GM21723 (cell line): ENCODE data around the gene ADORA1.

Source experiments
- ATAC-seq: cut with Tn5 transposase; IDR thresholded peaks from one replicate; pipeline ENCODE4 v1.9.1; 2021; ENCODE audit warnings: mild to moderate bottlenecking, moderate library complexity; ENCODE audit not compliant: unreplicated experiment

The ADORA1 gene

DNA sequence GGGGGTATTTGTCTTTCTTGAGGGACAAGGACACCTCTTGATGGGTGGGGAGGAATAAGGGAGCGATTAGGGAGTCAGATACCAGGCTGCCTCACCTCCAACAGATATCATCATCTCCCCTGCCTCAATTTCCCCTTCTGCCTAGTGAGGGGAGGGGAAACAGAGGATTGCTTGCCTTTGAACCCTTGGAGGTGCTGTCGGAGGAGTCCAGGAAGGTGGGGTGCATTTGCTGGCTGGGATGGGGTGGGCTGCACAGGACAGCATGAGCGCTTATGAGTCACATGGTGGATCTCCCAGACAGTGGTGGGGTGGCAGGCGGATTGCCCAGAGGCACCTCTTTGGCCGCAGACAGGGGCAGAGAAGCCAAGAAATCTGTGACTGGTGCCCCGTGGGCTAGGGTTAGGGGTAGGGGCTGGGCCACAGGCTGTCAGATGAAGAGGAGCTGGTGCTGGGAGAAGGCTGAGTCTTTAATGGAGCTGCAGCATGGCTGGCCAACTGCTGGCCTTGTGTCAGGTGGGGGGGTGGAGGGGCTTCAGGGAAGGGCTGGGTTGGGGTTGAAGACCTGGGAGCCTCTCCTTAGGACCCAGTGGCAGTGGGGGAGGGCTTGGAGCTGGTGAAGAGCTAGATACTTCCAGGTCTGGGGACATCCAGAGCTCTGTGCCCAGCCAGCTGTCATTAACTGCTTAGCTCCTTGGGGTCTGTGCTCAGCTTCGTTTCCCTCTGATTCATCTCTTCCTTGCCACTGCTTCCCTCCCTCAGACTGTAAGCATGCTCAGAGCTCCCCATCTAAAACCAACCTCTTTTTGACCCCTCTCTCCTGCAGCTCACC, 7.0 kb upstream of the ADORA1 start:
- ATAC-seq, result no peak

DNA sequence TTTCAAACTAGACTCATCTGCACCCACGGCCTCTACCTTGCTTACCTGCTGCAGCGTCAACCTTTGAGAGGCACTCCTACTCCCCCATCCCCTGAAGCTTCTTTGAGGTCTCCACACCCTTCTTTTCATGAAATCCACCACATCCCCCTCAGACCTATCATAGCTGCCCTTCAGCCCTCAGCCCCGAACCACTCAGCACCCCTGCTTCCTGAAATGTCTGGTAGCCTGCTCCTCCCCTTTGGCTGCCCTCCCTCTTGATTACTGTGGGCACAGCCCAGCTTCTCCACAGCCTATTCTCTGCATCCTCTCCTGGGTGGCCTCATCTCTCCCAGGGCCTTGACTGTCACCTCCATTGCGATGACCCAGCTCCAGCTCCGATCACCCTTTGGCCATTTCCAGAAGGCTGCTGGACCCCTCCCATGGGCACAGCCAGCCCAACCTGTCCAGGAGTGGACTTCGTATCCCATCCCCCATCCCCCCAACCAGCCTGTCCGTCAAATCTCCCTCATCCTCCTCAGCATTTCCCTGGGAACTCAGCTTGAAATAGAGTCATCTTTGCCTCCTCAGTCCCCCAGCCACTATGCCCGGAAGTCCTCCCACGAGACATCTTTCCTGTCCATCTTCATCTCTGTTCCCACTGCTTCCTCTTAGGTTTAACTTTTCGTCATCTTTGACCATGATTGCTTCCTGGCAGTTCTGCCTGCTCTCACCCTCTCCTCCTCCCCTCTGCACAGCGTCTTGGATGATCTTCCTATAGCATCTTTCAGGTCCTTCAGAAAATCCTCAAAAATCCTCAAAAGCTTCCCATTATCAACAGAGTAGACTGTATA, 6.1 kb upstream of the ADORA1 start:
- ATAC-seq, result no peak

DNA sequence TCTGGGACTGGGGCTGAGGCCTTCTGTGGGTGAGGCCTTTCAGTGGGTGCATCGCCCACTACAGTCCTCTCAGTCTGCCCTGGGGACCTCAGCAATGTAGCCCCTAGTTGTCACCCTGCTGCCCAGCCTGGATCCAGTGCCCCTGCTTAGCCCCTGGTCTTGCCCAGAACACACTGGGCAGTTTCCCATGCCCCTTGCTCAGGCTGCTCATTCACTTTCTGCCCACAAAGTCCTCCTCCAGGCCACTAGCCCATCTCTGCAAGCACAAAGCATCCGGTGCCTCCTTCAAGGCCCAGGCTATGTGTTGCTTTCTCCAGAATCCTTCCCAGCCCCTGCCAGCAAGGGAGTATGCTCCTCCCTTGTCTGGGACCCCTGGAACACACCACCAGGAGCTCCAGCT, 5.4 kb upstream of the ADORA1 start:
- ATAC-seq, result no peak

DNA sequence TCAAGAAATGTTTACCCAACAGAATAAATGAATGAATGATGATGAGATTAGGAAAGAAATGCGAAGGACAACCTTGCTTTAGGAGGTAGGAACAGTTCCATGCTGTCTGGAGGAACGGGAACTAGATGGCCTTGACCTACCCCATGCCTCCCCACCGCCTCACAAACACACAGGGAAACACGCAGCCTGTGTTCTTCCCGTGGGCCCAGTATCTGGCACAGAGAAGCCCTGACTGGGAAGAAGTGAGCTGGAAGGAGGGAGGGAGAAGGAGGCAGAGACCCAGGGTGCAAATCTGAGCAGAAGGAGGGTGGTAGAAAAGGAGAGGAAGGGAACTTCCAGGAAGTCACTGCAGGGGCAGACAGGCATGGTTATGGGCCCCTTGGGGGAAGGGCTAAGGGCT, 3.5 kb upstream of the ADORA1 start:
- no peak for ATAC-seq

DNA sequence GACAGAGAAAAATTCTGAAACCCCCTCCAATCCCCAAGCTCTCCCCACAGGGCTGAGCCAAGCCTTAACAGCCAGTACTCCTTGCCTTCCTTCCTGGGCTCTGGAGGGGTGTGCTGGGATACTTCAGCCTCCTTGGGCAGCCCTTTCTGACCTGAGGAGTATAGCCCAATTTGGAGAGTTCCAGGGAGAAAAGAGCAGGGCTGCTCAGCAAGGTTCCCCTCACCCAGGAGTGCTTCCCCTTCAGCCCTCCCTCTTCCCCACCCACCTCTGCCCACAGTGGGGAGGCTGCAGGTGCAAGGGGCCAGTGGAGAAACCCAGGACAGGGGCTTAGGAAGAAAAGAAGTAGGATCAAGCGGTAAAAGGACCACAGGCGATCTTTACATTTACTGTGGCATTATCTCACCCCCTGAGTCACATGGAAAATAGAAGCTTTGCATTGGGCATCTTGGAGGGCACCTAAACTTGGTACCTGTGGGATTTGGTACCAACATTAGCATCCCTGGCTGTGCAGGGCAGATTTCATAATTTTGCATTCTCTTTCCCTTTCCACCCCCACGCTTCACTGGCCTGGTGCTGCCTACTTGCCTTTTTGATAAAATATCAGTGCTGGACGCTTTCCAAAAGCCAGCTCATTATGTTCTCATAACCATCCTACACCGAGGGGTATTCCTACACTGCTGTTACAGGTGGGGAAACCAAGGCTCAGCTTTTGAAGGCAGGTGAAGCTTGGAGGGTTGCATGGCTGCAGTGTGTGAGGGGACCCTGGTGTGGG, 2.8 kb upstream of the ADORA1 start:
- no peak for ATAC-seq

DNA sequence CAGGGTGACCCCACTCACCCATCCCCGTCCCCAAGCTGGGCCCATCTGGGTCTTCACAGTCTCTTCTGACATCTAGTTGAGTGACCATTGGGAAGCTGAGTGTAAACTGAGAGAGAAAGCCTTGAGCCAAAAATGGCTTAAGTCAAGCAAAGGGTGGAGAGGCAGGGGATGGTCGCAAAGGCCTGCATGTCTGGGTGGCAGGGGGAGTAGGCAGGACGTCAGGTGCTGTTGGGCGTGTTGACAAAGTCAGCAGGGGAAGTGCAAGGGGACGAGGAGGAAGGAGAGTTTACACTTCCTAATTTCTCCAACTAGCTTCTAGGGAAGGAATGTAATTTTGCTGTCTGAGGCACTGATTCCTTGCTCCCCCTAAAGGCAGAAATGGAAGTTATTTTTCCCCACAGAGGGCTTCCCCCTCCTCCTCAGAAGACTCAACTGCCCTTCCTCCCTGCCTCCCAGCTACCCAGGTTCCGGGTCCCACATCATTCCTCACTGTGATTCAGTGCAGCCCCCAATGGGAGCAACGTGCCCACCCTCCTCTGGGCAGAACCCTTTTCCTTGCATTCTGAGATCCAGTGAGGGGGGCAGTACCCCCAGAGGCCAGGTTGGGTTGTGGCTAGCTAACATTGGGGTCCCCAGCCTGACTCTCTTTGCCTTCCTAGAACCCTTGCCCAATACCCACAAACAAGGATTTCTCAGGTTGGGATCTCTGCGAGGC, 1.2 kb upstream of the ADORA1 start:
- ATAC-seq, result no peak

DNA sequence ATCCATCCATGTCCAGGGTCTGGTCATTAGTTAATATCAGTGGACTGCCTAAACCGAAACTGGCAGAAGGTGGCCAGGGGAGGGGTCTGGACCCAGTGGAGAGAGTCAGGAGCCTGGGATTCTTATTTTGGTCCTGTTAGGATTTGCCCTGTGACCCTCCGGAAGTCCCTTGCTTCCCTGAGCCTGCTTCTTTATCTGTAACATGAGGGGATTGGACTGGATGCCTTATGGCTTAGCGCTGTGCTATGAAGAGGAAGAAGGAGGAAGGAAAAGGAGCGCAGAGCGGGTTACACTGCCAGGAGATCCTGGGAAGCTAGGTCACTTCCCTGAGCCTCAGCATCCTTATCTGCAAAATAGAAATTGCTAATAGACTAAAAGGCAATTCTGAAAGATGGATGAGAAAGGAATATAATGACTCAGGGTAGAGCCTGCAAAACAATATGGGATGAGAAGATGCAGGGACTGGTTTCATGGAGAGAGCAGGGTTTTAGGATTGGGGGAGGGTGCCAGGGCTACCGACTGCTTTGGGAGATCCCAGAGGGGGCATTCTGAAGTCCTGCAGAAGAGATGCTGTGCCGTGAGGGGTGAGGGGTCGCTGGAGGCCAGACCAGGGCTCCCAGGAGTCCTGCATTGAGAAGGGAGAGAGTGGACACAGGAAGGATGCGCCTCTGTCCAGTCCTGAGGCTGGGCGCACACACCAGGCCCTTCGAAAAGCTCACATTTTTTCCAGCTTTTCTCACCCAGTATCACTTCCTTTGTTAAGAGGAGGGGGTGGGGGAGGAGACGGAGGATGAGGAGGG, 460 bp upstream of the ADORA1 start:
- no peak for ATAC-seq

DNA sequence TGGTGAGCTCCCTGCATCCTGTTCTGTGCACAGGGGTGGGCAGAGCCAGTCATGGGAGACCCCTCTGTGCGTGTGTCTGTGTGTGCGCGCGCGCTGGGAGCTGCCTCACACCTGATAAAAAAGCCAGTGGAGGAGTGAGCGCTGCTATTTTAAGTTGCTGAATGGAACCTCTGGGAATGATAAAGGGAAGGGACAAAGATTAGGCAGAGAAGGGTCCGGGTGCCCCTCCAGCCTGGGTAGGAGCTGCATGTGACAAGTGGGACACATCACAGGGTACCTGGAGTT, 847 bp downstream of the ADORA1 start:
- no peak for ATAC-seq

DNA sequence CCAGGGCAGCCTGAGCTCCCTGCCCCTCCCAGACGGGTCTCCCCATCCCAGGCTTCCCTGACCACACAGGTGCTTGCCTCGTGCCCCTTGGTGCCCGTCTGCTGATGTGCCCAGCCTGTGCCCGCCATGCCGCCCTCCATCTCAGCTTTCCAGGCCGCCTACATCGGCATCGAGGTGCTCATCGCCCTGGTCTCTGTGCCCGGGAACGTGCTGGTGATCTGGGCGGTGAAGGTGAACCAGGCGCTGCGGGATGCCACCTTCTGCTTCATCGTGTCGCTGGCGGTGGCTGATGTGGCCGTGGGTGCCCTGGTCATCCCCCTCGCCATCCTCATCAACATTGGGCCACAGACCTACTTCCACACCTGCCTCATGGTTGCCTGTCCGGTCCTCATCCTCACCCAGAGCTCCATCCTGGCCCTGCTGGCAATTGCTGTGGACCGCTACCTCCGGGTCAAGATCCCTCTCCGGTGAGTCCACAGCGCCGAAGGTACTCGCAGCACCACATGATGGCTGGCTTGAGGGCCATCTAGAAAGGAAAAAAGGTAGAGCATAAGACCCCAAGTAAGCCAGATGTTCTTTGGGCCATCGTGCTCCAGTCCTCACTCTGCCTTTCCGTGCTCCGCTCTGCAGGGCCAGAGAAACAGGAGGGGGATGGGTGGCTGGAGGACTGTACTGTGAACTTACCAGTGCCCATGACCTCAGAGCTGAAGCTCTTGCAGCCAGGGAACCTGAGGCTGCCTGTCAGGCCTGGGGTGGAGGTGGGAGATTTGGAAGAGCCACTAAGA, 1.4 kb downstream of the ADORA1 start:
- no peak for ATAC-seq

DNA sequence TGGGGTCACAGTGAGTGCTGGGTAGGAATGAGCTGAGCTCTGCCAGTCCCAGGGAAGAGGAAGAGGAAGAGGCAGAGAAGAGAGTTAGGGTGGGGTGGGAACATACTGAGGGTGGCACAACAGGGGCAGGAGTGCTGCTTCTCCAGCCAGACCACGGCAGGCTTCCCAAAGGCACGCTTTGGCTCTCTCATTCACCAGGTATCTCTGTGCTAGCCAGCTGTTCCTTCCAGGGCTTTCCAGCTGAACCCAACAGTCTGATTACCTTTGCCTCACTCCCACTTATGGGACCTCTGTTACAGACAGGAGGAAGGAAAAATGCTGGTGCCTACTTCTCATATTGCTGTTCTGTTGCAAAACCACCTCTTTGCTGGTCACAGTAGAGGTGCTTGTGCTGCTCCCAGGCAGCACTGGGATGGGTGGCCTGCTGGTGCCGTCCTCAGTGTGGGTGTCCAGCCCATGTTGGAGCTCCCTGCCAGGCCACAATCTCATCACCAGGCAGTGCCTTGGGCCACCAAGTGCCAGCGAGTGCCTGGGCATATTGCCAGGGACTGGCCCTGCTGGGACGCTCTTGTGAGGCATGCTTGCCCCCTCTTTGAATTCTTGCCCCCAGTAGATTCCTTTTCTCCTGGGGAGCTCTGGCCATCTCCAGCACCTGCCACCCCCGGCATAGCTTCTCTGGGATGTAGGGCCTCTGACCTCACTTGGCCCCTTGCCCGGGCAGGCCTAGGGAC, 2.1 kb downstream of the ADORA1 start:
- ATAC-seq, result no peak

DNA sequence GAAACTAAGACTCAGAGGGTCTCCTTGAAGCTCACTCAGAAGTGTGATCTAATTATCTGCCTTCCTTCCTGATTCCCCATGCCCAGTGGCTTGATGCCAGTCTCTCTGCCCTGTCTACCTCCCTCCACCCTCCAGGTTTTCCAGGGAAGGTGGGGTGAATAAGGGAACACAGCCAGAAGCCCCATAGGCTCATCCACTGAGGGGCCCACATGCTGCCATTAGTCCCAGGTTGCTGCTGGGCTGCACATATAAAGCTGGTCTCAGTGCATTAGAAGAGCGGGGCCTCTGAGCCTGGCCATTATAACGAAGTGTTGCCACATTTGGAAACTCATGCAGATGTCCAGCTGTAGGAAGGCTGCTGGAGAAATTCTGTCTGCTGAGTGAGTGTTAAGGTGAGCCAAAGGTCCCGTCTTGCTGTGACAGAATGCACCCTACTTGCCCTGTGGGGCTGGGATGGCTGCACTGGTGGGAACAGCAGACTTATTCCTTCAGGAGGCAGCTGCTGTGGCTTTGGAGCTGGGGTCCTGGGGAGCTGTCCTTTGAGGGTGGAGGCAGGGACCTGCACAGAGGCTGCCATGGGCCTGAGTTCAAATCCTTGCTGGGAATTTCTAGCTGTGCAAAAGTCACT, 2.9 kb downstream of the ADORA1 start:
- no peak for ATAC-seq

DNA sequence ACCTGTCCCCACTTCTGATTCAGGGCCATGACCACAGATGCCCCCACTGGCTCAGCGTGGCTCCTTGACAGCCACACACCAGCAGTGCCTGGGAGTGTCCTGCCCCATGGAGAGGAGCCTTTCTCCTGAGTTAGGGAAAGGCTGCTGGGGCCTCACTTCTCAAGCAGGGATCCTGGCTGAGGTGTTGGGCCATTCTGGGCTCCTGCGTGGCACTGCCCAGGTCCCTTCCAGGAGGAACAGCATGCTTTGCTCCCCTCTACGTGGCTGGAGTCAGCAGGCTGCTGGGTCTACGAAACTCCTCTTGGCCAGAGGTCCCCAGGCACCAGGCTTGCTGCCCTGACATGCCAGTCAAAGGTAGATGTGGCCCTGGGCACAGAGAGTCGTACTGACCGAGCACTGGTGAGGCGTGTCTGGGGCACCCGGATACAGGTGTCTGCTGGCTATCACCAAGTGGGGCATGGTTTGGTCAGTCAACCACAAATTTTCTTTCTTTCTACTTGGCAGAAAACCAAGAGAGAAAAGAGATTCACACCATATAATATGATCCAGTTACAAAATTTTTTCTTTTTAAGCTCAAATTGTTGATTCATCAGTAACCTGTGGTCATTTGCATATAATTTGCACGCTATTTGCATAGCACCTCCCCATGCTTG, 4.1 kb downstream of the ADORA1 start:
- no peak for ATAC-seq

DNA sequence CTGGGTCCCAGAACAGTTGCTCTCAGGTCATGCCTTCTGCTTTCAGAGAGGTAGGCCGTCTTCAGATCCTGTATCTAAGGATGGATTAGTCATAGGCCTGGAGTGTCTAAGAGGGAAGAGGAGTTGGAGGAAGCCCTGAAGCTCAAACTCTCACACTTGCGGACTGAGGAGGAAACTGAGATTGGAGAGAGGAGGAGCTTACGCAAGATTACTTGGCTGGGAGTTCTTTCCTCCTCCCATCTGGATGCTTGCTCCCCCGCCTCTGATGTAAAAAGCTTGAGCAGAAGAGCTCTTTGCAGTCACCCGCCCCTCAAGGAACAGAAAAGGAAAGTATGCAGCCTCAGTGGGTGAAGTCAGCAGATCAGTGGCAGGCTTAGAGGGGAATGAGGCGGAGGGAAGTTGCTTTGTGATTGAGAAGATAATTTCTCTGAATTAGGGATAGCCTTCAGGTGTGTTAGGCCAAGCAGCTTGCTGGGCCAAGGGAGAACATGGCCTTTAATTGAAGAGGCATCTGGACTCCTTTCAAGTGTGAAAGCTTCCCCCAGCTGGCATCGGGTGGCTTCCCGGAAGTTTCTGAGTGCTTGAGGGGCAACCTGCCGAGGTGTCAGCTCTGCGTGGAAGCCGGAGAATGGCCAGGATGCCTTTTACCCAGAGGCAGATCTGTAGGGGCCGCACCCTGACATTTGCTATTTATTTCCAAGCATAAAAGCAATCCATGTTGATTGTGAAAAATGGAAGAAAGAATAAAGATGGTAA, 6.6 kb downstream of the ADORA1 start:
- ATAC-seq, result no peak

DNA sequence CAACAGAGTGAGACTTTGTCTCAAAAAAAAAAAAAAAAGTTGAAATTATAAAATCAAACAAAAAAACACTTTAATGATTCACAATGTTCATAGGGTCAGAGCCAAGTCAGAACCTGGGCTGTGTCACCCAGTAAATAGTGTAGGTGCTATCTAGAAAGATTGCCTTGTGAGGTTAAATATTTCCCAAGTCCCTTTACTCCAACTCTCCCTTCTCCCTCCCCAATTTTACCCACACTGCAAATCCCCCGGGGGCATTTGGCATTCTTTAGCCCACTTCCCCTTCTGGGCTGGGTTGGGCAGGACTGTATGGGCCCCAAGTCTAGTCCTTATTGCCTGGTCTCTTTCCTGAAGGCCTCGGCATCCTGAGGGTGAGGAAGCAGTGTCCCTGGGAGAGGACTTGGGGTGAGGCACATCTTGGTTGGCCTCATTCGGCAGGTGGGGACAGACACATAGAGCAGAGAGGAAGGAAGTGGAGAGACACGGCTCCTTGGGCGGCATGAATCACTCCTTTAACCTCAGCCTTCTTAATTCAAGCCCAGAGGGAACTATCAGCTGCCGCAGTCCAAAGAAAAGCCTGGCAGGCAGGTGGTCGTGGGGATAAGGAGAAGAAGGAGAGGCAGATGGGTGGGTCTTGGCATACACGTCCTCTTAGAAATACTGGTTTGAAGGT, 8.2 kb downstream of the ADORA1 start:
- ATAC-seq, result no peak

DNA sequence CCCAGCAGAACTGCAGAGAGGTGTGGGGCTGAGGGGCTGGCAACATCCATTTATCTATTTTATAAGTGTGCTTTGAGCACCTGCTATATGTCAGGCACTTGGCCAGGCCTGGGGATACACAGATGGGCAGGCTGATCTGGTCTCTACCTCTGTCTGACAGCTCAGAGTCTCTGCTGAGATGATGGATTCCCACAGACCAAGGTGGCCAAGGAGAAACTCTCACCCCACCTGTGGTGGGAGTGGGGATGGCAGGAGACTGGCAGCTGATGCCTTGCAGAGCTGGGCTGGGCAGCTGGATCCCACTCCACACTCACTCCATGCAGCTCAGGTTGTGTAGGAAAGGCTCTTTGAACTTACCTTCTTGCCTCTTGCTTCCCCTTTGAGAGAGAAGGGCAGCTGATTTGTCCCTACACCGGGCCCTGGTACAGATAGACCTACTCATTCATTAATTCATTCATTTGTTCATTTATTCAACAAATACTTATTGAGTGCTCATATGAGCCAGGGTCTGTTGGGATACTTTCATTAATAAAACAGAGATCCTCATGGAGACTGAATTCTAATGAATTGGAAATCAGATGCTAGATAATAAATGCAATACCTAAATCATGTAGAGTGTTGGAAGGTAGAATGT, 9.0 kb downstream of the ADORA1 start:
- no peak for ATAC-seq

DNA sequence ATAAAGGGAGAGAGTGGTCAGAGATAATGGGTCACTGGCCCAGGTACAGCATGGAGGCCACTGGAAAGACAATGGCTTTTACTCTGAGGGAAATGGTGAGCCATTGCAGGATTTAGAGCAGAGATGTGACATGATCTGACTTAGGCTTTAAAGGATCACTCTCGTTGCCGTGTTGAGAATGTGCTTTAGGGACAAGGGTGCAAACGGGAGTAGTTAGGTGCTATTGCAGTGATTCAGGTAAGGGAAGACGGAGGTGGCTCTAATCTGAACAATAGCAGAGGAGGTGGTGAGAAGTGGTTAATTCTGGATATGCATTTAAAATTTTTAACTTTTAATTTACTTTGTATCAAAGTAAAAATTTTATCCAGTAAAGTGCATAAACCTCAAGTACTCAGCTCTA, 9.8 kb downstream of the ADORA1 start:
- ATAC-seq, result no peak
